Progenitor cell of endocrine pancreas (in vitro differentiated cells): Measurements from ENCODE around the gene ING2. TPM values are rescaled to one million over a fixed set of nuclear protein-coding genes. Genes with fewer than 3 reads are reported as not detected.
"Not testable (repeated sequence)": the region's sequence is repeated elsewhere in the genome, so short reads cannot be mapped to it uniquely, and the experiment has no call there.

Experiments used
- DNase-seq: peaks from one replicate; pipeline ENCODE4 v3.0.0; 2021; ENCODE audit warnings: low spot score; ENCODE audit not compliant: unreplicated experiment
- H3K27ac Mint-ChIP-seq: 2 replicates; pipeline ENCODE4 v1.8.0; 2021; ENCODE audit warnings: mild to moderate bottlenecking, moderate library complexity, mixed read lengths
- H3K27me3 Mint-ChIP-seq: 2 replicates; pipeline ENCODE4 v1.8.0; 2021; ENCODE audit warnings: mixed read lengths
- H3K36me3 Mint-ChIP-seq: 2 replicates; pipeline ENCODE4 v1.8.0; 2022; ENCODE audit warnings: mixed read lengths; ENCODE audit not compliant: insufficient read depth
- H3K4me1 Mint-ChIP-seq: 2 replicates; pipeline ENCODE4 v1.8.0; 2021; ENCODE audit warnings: low read depth, mixed read lengths
- H3K4me3 Mint-ChIP-seq: 2 replicates; pipeline ENCODE4 v1.8.0; 2021; ENCODE audit warnings: low read depth, mild to moderate bottlenecking, moderate library complexity, mixed read lengths
- H3K9me3 Mint-ChIP-seq: 2 replicates; pipeline ENCODE4 v1.8.0; 2021; ENCODE audit warnings: low read depth, mixed read lengths
- CTCF ChIP-seq: fragments of 200-600 bp; sonication (generic); IDR thresholded peaks from one replicate; pipeline ENCODE4 v1.5.0; 2021; ENCODE audit warnings: antibody characterized with exemption, mild to moderate bottlenecking; ENCODE audit not compliant: unreplicated experiment
- total RNA-seq: library from RNA; stranded (reverse); gene quantifications from 2 replicates; pipeline ENCODE4 v1.2.1, GENCODE V29; 2021

ING2 gene
- total RNA-seq, 1 donor from 2014 or later, result 19.9 TPM

- no peak overlapping the region for H3K27ac Mint-ChIP-seq
- no peaks in the 10 kb centered on the region for H3K27me3 Mint-ChIP-seq
- H3K4me3 Mint-ChIP-seq, result no peak overlapping the region
- DNase-seq, result no peak
- H3K4me1 Mint-ChIP-seq, result peaks cover 3% of the 10 kb centered on the region
- H3K9me3 Mint-ChIP-seq, result no peaks in the 10 kb centered on the region
- no peaks in the 10 kb centered on the region for H3K36me3 Mint-ChIP-seq
- TF ChIP-seq CTCF, result no peak
Observed at GRCh38 chr4:183550345-183551093, 45.7 kb downstream of the ING2 start.

- no peak for TF ChIP-seq CTCF
- Mint-ChIP-seq H3K4me1 (peaks cover 3% of the 10 kb centered on the region), H3K27ac (no peak overlapping the region), H3K4me3 (no peak overlapping the region), H3K27me3 (no peaks in the 10 kb centered on the region), H3K36me3 (no peaks in the 10 kb centered on the region), H3K9me3 (no peaks in the 10 kb centered on the region)
- DNase-seq, result no peak
Observed at GRCh38 chr4:183552274-183553146, 47.7 kb downstream of the ING2 start.

GRCh38 chr4:183553147-183553478 is 48.3 kb downstream of the ING2 start:
- not testable (repeated sequence) for H3K27me3 Mint-ChIP-seq, H3K4me1 Mint-ChIP-seq, H3K4me3 Mint-ChIP-seq, H3K36me3 Mint-ChIP-seq, H3K27ac Mint-ChIP-seq, DNase-seq, H3K9me3 Mint-ChIP-seq

- Mint-ChIP-seq H3K27me3 (no peaks in the 10 kb centered on the region), H3K27ac (no peak overlapping the region), H3K4me1 (peaks cover 3% of the 10 kb centered on the region), H3K4me3 (no peak overlapping the region), H3K36me3 (no peaks in the 10 kb centered on the region), H3K9me3 (no peaks in the 10 kb centered on the region)
- TF ChIP-seq CTCF, result no peak
- DNase-seq, result no peak
Observed at GRCh38 chr4:183553601-183554345, 48.9 kb downstream of the ING2 start.

- Mint-ChIP-seq H3K36me3 (no peaks in the 10 kb centered on the region), H3K27ac (no peak overlapping the region)
- no peak for DNase-seq
Observed at GRCh38 chr4:183554346-183554686, 49.5 kb downstream of the ING2 start.

More at GRCh38 chr4:183554346-183554686, 49.5 kb downstream of the ING2 start:
- H3K27me3 Mint-ChIP-seq, result no peaks in the 10 kb centered on the region
- no peak for TF ChIP-seq CTCF
- peaks cover 3% of the 10 kb centered on the region for H3K4me1 Mint-ChIP-seq
- no peak overlapping the region for H3K4me3 Mint-ChIP-seq
- no peaks in the 10 kb centered on the region for H3K9me3 Mint-ChIP-seq
